ENCODE data around the gene VGLL2. TPM values are rescaled to one million over a fixed set of nuclear protein-coding genes. Genes with fewer than 3 reads are reported as not detected.

Gene VGLL2
- total RNA-seq, 1 donor from 2014 or later, result not detected

GRCh38 chr6:117309611-117310010, 44.3 kb downstream of the VGLL2 start:
- DNase-seq (ENCODE audit: low spot score in 2 of 2) (no peak), FAIRE-seq (no peak)

- no peak for FAIRE-seq
Measured at GRCh38 chr6:117311310-117311709, 46.0 kb downstream of the VGLL2 start.

DNA sequence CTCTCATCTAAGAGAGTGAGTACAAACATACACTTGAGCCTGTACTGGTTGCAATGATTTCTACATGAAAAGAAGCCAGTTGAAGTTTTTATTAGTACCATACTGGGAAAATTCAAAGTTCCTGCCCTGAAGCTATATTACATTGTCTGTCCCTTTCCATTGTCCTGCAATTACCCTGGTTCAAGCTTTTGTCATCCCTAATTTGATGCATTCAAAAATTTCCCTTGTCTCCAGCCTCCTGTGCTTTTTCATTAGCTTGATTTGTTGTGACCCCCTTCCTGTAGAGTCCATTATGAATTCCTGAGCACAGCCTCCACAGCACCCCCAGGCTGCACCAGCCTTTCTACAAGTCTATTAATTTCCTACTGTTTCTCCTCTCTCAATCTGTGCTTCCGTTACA, 46.4 kb downstream of the VGLL2 start:
- no peak for FAIRE-seq

More at GRCh38 chr6:117311310-117311709, 46.0 kb downstream of the VGLL2 start:
- no peak for DNase-seq (ENCODE audit: low spot score in 2 of 2)

DNA sequence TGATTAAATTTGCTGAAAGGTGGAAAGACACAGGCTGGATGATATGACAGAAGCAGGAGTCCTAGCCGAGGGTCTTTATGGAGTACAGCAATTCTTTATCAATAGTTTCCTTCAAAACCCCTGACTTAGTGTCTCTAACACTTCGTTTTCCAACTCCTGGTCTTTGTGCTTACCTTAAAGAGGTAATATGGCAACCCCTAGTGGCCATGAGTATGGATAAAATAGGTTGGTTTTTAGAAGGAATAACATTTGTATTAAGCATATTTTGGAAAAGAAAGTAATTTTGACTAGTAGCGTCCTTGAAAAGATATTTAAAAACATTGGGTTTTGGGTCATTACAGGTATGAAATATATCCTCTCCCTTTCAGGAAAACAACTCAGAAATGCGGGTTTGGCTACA, 51.9 kb downstream of the VGLL2 start:
- FAIRE-seq (no peak), DNase-seq (ENCODE audit: low spot score in 2 of 2) (no peak)

More for the DNA sequence above, 46.4 kb downstream of the VGLL2 start:
- DNase-seq (ENCODE audit: low spot score in 2 of 2), result no peak

Small RNA genes lying within 50 kb of the gene (small RNA-seq; reads per million reads assigned to genes)
- gene RN7SKP18, result not detected

Other genes starting within 250 kb of the VGLL2 start
- gene ROS1, start 160.4 kb downstream of the VGLL2 start, total RNA-seq, result not detected
- 3.7 TPM for gene DCBLD1, start 217.1 kb downstream of the VGLL2 start, total RNA-seq

Measured in frontal cortex (tissue), 4 donors.